ENCODE results near the gene DDX59. TPM values are rescaled to one million over a fixed set of nuclear protein-coding genes. Genes with fewer than 3 reads are reported as not detected.

Gene DDX59
- total RNA-seq, 1 experiment from 2014 or later: 35.9 TPM

- Histone ChIP-seq H2AFZ (no peak overlapping the region), H3K27ac (peak overlapping the region; percentile 61), H3K79me2 (ENCODE audit: low read depth) (no peaks in the 10 kb centered on the region), H3F3A (ENCODE audit: insufficient read depth, low read depth) (peaks cover 29% of the 10 kb centered on the region), H3K9me3 (ENCODE audit: insufficient read depth, low read depth) (no peaks in the 10 kb centered on the region), H4K20me1 (ENCODE audit: insufficient read depth) (no peaks in the 10 kb centered on the region), H3K27me3 (ENCODE audit: insufficient read depth, low read depth) (no peaks in the 10 kb centered on the region), H3K4me2 (peak overlapping the region; percentile 38), H3K9me2 (ENCODE audit: insufficient read depth) (no peaks in the 10 kb centered on the region), H3K36me3 (ENCODE audit: low read depth) (peaks cover 40% of the 10 kb centered on the region), H3K4me3 (no peak overlapping the region), H3K4me1 (replicated peaks; ENCODE audit: insufficient read depth) (peaks cover 27% of the 10 kb centered on the region)
- ChIA-PET POLR2A (ENCODE audit: unreplicated experiment) (interaction anchor here (0.6 to 1.0 kb wide), 2 partner anchors 8 to 15 kb away, joined by 4 to 10 read pairs; no protein-coding TSS in a partner anchor), CTCF (interaction anchor here (0.7 kb wide), 1 partner anchor 15 kb away, joined by 3 read pairs; the partner anchor contains the start of gene DDX59)
- intact Hi-C loops (cut with micrococcal nuclease; ENCODE audit: unreplicated experiment): no loop called here
- DNase-seq: no peak
- BruUV-seq (replicated peaks): no TSS peak
- TF ChIP-seq CTCF (conservative IDR thresholded peaks at IDR 0.05) (no peak), EZH2 (IDR thresholded peaks at IDR 0.05; ENCODE audit: low read depth) (no peak)
These were observed 15.0 kb downstream of the DDX59 start for GRCh38 chr1:200654660-200655059.

- Histone ChIP-seq H3K27ac (no peak overlapping the region), H3K36me3 (ENCODE audit: low read depth) (peaks cover 34% of the 10 kb centered on the region), H3K27me3 (ENCODE audit: insufficient read depth, low read depth) (no peaks in the 10 kb centered on the region), H3K4me2 (no peak overlapping the region), H4K20me1 (ENCODE audit: insufficient read depth) (no peaks in the 10 kb centered on the region), H3F3A (ENCODE audit: insufficient read depth, low read depth) (peaks cover 22% of the 10 kb centered on the region), H3K9me3 (ENCODE audit: insufficient read depth, low read depth) (no peaks in the 10 kb centered on the region), H3K4me3 (no peak overlapping the region), H3K9me2 (ENCODE audit: insufficient read depth) (no peaks in the 10 kb centered on the region), H3K4me1 (replicated peaks; ENCODE audit: insufficient read depth) (peaks cover 16% of the 10 kb centered on the region), H3K79me2 (ENCODE audit: low read depth) (no peaks in the 10 kb centered on the region), H2AFZ (no peak overlapping the region)
- POLR2A ChIA-PET (ENCODE audit: unreplicated experiment): no interaction called here
- intact Hi-C loops (cut with micrococcal nuclease; ENCODE audit: unreplicated experiment): no loop called here
- no peak for TF ChIP-seq CTCF (conservative IDR thresholded peaks at IDR 0.05)
- CTCF ChIA-PET: no interaction called here
- DNase-seq: no peak
- no TSS peak for BruUV-seq (replicated peaks)
These were observed 16.7 kb downstream of the DDX59 start for GRCh38 chr1:200653022-200653462.

- H3K9me2 ChIP-seq (ENCODE audit: insufficient read depth): no peaks in the 10 kb centered on the region
- no TSS peak for BruUV-seq (replicated peaks)
- intact Hi-C loops (cut with micrococcal nuclease; ENCODE audit: unreplicated experiment): no loop called here
- H3K4me3 ChIP-seq: no peak overlapping the region
- H2AFZ ChIP-seq: no peak overlapping the region
- no peaks in the 10 kb centered on the region for H3K9me3 ChIP-seq (ENCODE audit: insufficient read depth, low read depth)
- H3F3A ChIP-seq (ENCODE audit: insufficient read depth, low read depth): peaks cover 22% of the 10 kb centered on the region
- no peak for TF ChIP-seq EZH2 (IDR thresholded peaks at IDR 0.05; ENCODE audit: low read depth)
- no peak for TF ChIP-seq CTCF (conservative IDR thresholded peaks at IDR 0.05)
- ChIA-PET CTCF (no interaction called here), POLR2A (ENCODE audit: unreplicated experiment) (no interaction called here)
- no peak for DNase-seq
- H3K27me3 ChIP-seq (ENCODE audit: insufficient read depth, low read depth): no peaks in the 10 kb centered on the region
- no peaks in the 10 kb centered on the region for H4K20me1 ChIP-seq (ENCODE audit: insufficient read depth)
- H3K36me3 ChIP-seq (ENCODE audit: low read depth): peaks cover 29% of the 10 kb centered on the region
- no peak overlapping the region for H3K27ac ChIP-seq
- no peaks in the 10 kb centered on the region for H3K79me2 ChIP-seq (ENCODE audit: low read depth)
- H3K4me2 ChIP-seq: no peak overlapping the region
- H3K4me1 ChIP-seq (replicated peaks; ENCODE audit: insufficient read depth): peaks cover 16% of the 10 kb centered on the region
These were observed 17.3 kb downstream of the DDX59 start for GRCh38 chr1:200652378-200652777.
